HepG2 (cell line): ENCODE data around the gene KCNH6. TPM values are rescaled to one million over a fixed set of nuclear protein-coding genes. Genes with fewer than 3 reads are reported as not detected.

Experiments
- DR1 ChIP-seq: sonication (generic); formaldehyde crosslinking; IDR thresholded peaks from 2 replicates; pipeline ENCODE4 v1.8.0; 2021; ENCODE audit warnings: mild to moderate bottlenecking, missing genetic modification reagents, inconsistent platforms
- FOXA1 ChIP-seq, 2 experiments: fragments of 450-650 bp in 1 of 2; sonication (generic) in 1 of 2; formaldehyde crosslinking in 1 of 2; IDR thresholded peaks; 2 replicates each; pipeline versions ENCODE4 v1.4.0 to v1.6.1; 2016 to 2020; ENCODE audit warnings: missing genetic modification reagents in 1 of 2
- HMG20A ChIP-seq: IDR thresholded peaks from 2 replicates; pipeline ENCODE4 v1.6.1; 2016; ENCODE audit warnings: borderline replicate concordance
- KDM6A ChIP-seq: IDR thresholded peaks from 2 replicates; pipeline ENCODE4 v1.6.1; 2016; ENCODE audit warnings: low read depth
- MYC ChIP-seq: sonication (generic); formaldehyde crosslinking; IDR thresholded peaks from 2 replicates; pipeline ENCODE4 v1.9.0; 2021; ENCODE audit warnings: missing genetic modification reagents, borderline replicate concordance
- NONO ChIP-seq, 2 experiments: fragments of 450-650 bp in 1 of 2; sonication (generic) in 1 of 2; formaldehyde crosslinking in 1 of 2; IDR thresholded peaks in 1 of 2; conservative IDR thresholded peaks in 1 of 2; 2 replicates each; pipeline versions ENCODE4 v1.6.1 to v1.8.0; 2017 to 2022; ENCODE audit warnings: mild to moderate bottlenecking in 1 of 2, missing genetic modification reagents in 1 of 2, moderate library complexity in 1 of 2
- NR2F2 ChIP-seq: IDR thresholded peaks from 2 replicates; pipeline ENCODE4 v1.6.1; 2012; ENCODE audit warnings: low read depth, inconsistent platforms, borderline replicate concordance
- SIX4 ChIP-seq: sonication (generic); formaldehyde crosslinking; IDR thresholded peaks from 2 replicates; pipeline ENCODE4 v1.4.0; 2020; ENCODE audit warnings: missing genetic modification reagents
- STAG1 ChIP-seq: sonication (generic); formaldehyde crosslinking; IDR thresholded peaks from 2 replicates; pipeline ENCODE4 v1.4.0; 2020; ENCODE audit warnings: missing genetic modification reagents
- TMF1 ChIP-seq: sonication (generic); formaldehyde crosslinking; IDR thresholded peaks from 2 replicates; pipeline ENCODE4 v1.8.1; 2022; ENCODE audit warnings: low read depth, missing genetic modification reagents
- TOE1 ChIP-seq: sonication (generic); formaldehyde crosslinking; IDR thresholded peaks from 2 replicates; pipeline ENCODE4 v1.4.0; 2020; ENCODE audit warnings: mild to moderate bottlenecking, missing genetic modification reagents
- YEATS2 ChIP-seq: sonication (generic); formaldehyde crosslinking; IDR thresholded peaks from 2 replicates; pipeline ENCODE4 v1.4.0; 2020; ENCODE audit warnings: missing genetic modification reagents, borderline replicate concordance
- ZBTB38 ChIP-seq: sonication (generic); formaldehyde crosslinking; IDR thresholded peaks from 2 replicates; pipeline ENCODE4 v1.5.1; 2020; ENCODE audit warnings: mild to moderate bottlenecking, missing genetic modification reagents
- ZBTB7A ChIP-seq: sonication (generic); formaldehyde crosslinking; IDR thresholded peaks from 2 replicates; pipeline ENCODE4 v1.8.0; 2022; ENCODE audit warnings: mild to moderate bottlenecking, missing genetic modification reagents
- ZEB1 ChIP-seq: IDR thresholded peaks from 2 replicates; pipeline ENCODE4 v1.6.1; 2012; ENCODE audit warnings: mild to moderate bottlenecking, low read depth, inconsistent platforms; ENCODE audit not compliant: insufficient replicate concordance
- ZNF263 ChIP-seq: sonication (generic); formaldehyde crosslinking; IDR thresholded peaks from 2 replicates; pipeline ENCODE4 v1.4.0; 2020; ENCODE audit warnings: missing genetic modification reagents
- ZNF331 ChIP-seq: sonication (generic); formaldehyde crosslinking; IDR thresholded peaks from 2 replicates; pipeline ENCODE4 v1.4.0; 2020; ENCODE audit warnings: missing genetic modification reagents
- ZNF354B ChIP-seq: sonication (generic); formaldehyde crosslinking; IDR thresholded peaks from 2 replicates; pipeline ENCODE4 v1.8.0; 2022; ENCODE audit warnings: mild to moderate bottlenecking, missing genetic modification reagents
- ZNF746 ChIP-seq: sonication (generic); formaldehyde crosslinking; IDR thresholded peaks from 2 replicates; pipeline ENCODE4 v1.8.0; 2022; ENCODE audit warnings: mild to moderate bottlenecking, missing genetic modification reagents
- polyA plus RNA-seq, 8 experiments: library from polyadenylated mRNA; depleted of rRNA in 3 of 8; stranded (reverse) in 7 of 8; unstranded in 1 of 8; fragments of >200 nt; fragmentation: Illumina TruSeq in 4 of 8; extraction: Trizol in 4 of 8; gene quantifications; 2 replicates each; pipeline versions ENCODE4 v1.2.1 to v1.2.3, GENCODE V29; 2011 to 2016; ENCODE audit warnings: low read depth in 4 of 8, missing spikeins in 1 of 8, mixed read lengths in 1 of 8; ENCODE audit not compliant: insufficient read depth in 1 of 8
- total RNA-seq, 5 experiments: library from RNA; depleted of rRNA; stranded (reverse); fragments of >200 nt; fragmentation: Illumina TruSeq; extraction: Trizol; gene quantifications; 2 replicates each; pipeline ENCODE4 v1.2.3, GENCODE V29; 2016; ENCODE audit warnings: low read depth in 1 of 5
- TF ChIP-seq, protein P1 (sequence below): IDR thresholded peaks from 2 replicates; pipeline ENCODE4 v1.6.1; 2018; ENCODE audit warnings: missing genetic modification reagents
- TF ChIP-seq, protein P2 (sequence below), 2 experiments: sonication (generic) in 1 of 2; formaldehyde crosslinking in 1 of 2; IDR thresholded peaks; 2 replicates each; pipeline versions ENCODE4 v1.5.1 to v1.6.1; 2011 to 2020; ENCODE audit warnings: borderline replicate concordance in 1 of 2, low read depth in 1 of 2, low read length in 1 of 2, mild to moderate bottlenecking in 1 of 2, missing genetic modification reagents in 1 of 2, moderate library complexity in 1 of 2
- TF ChIP-seq, protein P3 (sequence below): sonication (generic); formaldehyde crosslinking; IDR thresholded peaks from 2 replicates; pipeline ENCODE4 v1.4.0; 2020; ENCODE audit warnings: missing genetic modification reagents
- TF ChIP-seq, protein P4 (sequence below): sonication (generic); formaldehyde crosslinking; IDR thresholded peaks from 2 replicates; pipeline ENCODE4 v1.5.1; 2020; ENCODE audit warnings: mild to moderate bottlenecking, moderate library complexity, missing genetic modification reagents
- TF ChIP-seq, protein P5 (sequence below): sonication (generic); formaldehyde crosslinking; IDR thresholded peaks from 2 replicates; pipeline ENCODE4 v1.8.0; 2022; ENCODE audit warnings: missing genetic modification reagents, mild to moderate bottlenecking, inconsistent platforms, borderline replicate concordance

KCNH6 gene
- total and polyA plus RNA-seq, 2 of the 13 experiments (the other 11 are each of a cell fraction or from before 2014, with no cell fraction given) = 0.05 to 0.18 TPM

- no peak for TF ChIP-seq YEATS2 (CRISPR knock-in tag)
- no peak for TF ChIP-seq FOXA1 (IDR thresholded peaks at IDR 0.05)
- peak; percentile 89 for TF ChIP-seq FOXA1 (CRISPR knock-in tag; IDR thresholded peaks at IDR 0.05)
- no peak for TF ChIP-seq SIX4 (CRISPR knock-in tag)
- 0 out of 2 replicates have a peak, but pooled peaks have one; percentile 35 for TF ChIP-seq KDM6A
- TF ChIP-seq ZEB1 = peak; percentile 70
- no peak for TF ChIP-seq DR1 (CRISPR knock-in tag)
- TF ChIP-seq ZNF746 (CRISPR knock-in tag) = no peak
- TF ChIP-seq, protein P1, sequence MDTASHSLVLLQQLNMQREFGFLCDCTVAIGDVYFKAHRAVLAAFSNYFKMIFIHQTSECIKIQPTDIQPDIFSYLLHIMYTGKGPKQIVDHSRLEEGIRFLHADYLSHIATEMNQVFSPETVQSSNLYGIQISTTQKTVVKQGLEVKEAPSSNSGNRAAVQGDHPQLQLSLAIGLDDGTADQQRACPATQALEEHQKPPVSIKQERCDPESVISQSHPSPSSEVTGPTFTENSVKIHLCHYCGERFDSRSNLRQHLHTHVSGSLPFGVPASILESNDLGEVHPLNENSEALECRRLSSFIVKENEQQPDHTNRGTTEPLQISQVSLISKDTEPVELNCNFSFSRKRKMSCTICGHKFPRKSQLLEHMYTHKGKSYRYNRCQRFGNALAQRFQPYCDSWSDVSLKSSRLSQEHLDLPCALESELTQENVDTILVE (CRISPR knock-in tag) = peak; percentile 60; the same call in 1 of the 2 replicates
- TF ChIP-seq STAG1 (CRISPR knock-in tag) = peak; percentile 10; the same call in 1 of the 2 replicates
- 0 out of 2 replicates have a peak, but pooled peaks have one; percentile 13 for TF ChIP-seq ZNF263 (CRISPR knock-in tag)
- TF ChIP-seq ZNF331 = no peak
- TF ChIP-seq TMF1 = no peak
- no peak for TF ChIP-seq NONO (IDR thresholded peaks at IDR 0.05)
- TF ChIP-seq NONO (CRISPR knock-in tag; conservative IDR thresholded peaks at IDR 0.05) = peak; percentile 53; the same call in 1 of the 2 replicates
- TF ChIP-seq, protein P2, sequence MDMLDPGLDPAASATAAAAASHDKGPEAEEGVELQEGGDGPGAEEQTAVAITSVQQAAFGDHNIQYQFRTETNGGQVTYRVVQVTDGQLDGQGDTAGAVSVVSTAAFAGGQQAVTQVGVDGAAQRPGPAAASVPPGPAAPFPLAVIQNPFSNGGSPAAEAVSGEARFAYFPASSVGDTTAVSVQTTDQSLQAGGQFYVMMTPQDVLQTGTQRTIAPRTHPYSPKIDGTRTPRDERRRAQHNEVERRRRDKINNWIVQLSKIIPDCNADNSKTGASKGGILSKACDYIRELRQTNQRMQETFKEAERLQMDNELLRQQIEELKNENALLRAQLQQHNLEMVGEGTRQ (IDR thresholded peaks at IDR 0.05; ENCODE audit: low read depth, low read length) = no peak
- TF ChIP-seq, protein P2 (CRISPR knock-in tag; IDR thresholded peaks at IDR 0.05; ENCODE audit: borderline replicate concordance) = peak; percentile 33; the same call in 1 of the 2 replicates
- TF ChIP-seq, protein P3, sequence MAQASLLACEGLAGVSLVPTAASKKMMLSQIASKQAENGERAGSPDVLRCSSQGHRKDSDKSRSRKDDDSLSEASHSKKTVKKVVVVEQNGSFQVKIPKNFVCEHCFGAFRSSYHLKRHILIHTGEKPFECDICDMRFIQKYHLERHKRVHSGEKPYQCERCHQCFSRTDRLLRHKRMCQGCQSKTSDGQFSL (CRISPR knock-in tag) = no peak
- no peak for TF ChIP-seq TOE1
- TF ChIP-seq, protein P4, sequence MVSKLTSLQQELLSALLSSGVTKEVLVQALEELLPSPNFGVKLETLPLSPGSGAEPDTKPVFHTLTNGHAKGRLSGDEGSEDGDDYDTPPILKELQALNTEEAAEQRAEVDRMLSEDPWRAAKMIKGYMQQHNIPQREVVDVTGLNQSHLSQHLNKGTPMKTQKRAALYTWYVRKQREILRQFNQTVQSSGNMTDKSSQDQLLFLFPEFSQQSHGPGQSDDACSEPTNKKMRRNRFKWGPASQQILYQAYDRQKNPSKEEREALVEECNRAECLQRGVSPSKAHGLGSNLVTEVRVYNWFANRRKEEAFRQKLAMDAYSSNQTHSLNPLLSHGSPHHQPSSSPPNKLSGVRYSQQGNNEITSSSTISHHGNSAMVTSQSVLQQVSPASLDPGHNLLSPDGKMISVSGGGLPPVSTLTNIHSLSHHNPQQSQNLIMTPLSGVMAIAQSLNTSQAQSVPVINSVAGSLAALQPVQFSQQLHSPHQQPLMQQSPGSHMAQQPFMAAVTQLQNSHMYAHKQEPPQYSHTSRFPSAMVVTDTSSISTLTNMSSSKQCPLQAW (CRISPR knock-in tag) = peak; percentile 69; the same call in 1 of the 2 replicates
- TF ChIP-seq MYC (CRISPR knock-in tag) = peak; percentile 70; the same call in 1 of the 2 replicates
- no peak for TF ChIP-seq ZBTB38 (CRISPR knock-in tag)
- TF ChIP-seq, protein P5, sequence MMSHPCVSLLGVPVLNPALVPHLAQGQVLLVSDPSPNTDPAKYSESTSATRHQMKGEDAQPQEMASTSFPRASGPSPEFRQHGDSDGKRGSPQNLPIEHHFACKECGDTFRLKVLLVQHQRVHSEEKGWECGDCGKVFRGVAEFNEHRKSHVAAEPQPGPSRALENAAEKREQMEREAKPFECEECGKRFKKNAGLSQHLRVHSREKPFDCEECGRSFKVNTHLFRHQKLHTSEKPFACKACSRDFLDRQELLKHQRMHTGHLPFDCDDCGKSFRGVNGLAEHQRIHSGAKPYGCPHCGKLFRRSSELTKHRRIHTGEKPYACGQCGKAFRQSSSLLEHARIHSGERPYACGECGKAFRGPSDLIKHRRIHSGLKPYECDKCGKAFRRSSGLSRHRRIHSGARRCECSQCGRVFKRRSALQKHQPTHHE (CRISPR knock-in tag) = no peak
- TF ChIP-seq ZNF354B (CRISPR knock-in tag) = no peak
- TF ChIP-seq NR2F2 = no peak
- peak; percentile 41; the same call in 1 of the 2 replicates for TF ChIP-seq ZBTB7A (CRISPR knock-in tag)
- TF ChIP-seq HMG20A (CRISPR knock-in tag) = peak; percentile 22; the same call in 1 of the 2 replicates
Measured at GRCh38 chr17:63579633-63580032, 56.5 kb downstream of the KCNH6 start (continued).
